WTC11 (cell line): ENCODE data around the gene RIBC1. TPM values are rescaled to one million over a fixed set of nuclear protein-coding genes. Genes with fewer than 3 reads are reported as not detected.

ENCODE experiments used
- ATAC-seq: fragments of 200-7000 bp; cut with Tn5 transposase; 2 replicates; pipeline ENCODE4 v1.10.0; 2021; ENCODE audit warnings: mild to moderate bottlenecking, moderate library complexity
- Bru-seq: library from RNA; stranded (reverse); fragments of 400-500 nt; gene quantifications from one replicate; lab custom pipeline; 2021; lab: Mats Ljungman, UMichigan
- CTCF ChIA-PET: fragments of 300-600 bp; sonication (Branson Sonifier 250); formaldehyde crosslinking; loops from one replicate; lab custom pipeline; 2021; ENCODE audit warnings: antibody characterized with exemption; lab: Charles Lee
- POLR2A ChIA-PET: fragments of 350-600 bp; sonication (Branson Sonifier 250); formaldehyde crosslinking; loops from one replicate; lab custom pipeline; 2021; ENCODE audit warnings: antibody characterized with exemption; lab: Charles Lee
- DNase-seq: peaks from one replicate; pipeline ENCODE4 v3.0.0; 2021; ENCODE audit warnings: low spot score
- H3K27ac Mint-ChIP-seq: 2 replicates; pipeline ENCODE4 v1.8.0; 2021; ENCODE audit warnings: mixed read lengths
- H3K27me3 Mint-ChIP-seq: 2 replicates; pipeline ENCODE4 v1.8.0; 2021; ENCODE audit warnings: low read depth, mild to moderate bottlenecking, moderate library complexity, mixed read lengths
- H3K36me3 Mint-ChIP-seq: 2 replicates; pipeline ENCODE4 v1.8.0; 2021; ENCODE audit warnings: mixed read lengths
- H3K4me1 Mint-ChIP-seq: 2 replicates; pipeline ENCODE4 v1.8.0; 2022; ENCODE audit warnings: mixed read lengths
- H3K4me3 Mint-ChIP-seq: 2 replicates; pipeline ENCODE4 v1.8.0; 2021; ENCODE audit warnings: mild to moderate bottlenecking, moderate library complexity, mixed read lengths
- H3K9me3 Mint-ChIP-seq: 2 replicates; pipeline ENCODE4 v1.8.0; 2021; ENCODE audit warnings: mixed read lengths
- CREB1 ChIP-seq: sonication (generic); formaldehyde crosslinking; IDR thresholded peaks from 2 replicates; pipeline ENCODE4 v1.8.0; 2023; ENCODE audit warnings: mild to moderate bottlenecking, missing genetic modification reagents
- E2F1 ChIP-seq: sonication (generic); formaldehyde crosslinking; IDR thresholded peaks from 2 replicates; pipeline ENCODE4 v1.8.0; 2022; ENCODE audit warnings: mild to moderate bottlenecking, missing genetic modification reagents
- EMX1 ChIP-seq: fragments of 250-450 bp; sonication (Bioruptor Pico); IDR thresholded peaks from 2 replicates; pipeline ENCODE4 v1.8.0; 2021; ENCODE audit warnings: mild to moderate bottlenecking
- FOXK1 ChIP-seq: sonication (generic); formaldehyde crosslinking; IDR thresholded peaks from 2 replicates; pipeline ENCODE4 v1.8.0; 2022; ENCODE audit warnings: mild to moderate bottlenecking, moderate library complexity, missing genetic modification reagents
- JUN ChIP-seq: sonication (generic); formaldehyde crosslinking; IDR thresholded peaks from 2 replicates; pipeline ENCODE4 v1.8.0; 2023; ENCODE audit warnings: mild to moderate bottlenecking, missing genetic modification reagents
- KAT7 ChIP-seq: sonication (generic); formaldehyde crosslinking; IDR thresholded peaks from 2 replicates; pipeline ENCODE4 v1.8.1; 2023; ENCODE audit warnings: missing genetic modification reagents, mild to moderate bottlenecking, borderline replicate concordance
- NFYB ChIP-seq: sonication (generic); formaldehyde crosslinking; conservative IDR thresholded peaks from 2 replicates; pipeline ENCODE4 v1.8.0; 2022; ENCODE audit warnings: low read depth, missing genetic modification reagents
- NR1H2 ChIP-seq: sonication (generic); formaldehyde crosslinking; IDR thresholded peaks from 2 replicates; pipeline ENCODE4 v1.9.0; 2021; ENCODE audit warnings: mild to moderate bottlenecking, moderate library complexity, missing genetic modification reagents
- OVOL2 ChIP-seq: fragments of 250-450 bp; sonication (Bioruptor Pico); IDR thresholded peaks from 2 replicates; pipeline ENCODE4 v1.9.0; 2021; ENCODE audit warnings: mild to moderate bottlenecking, borderline replicate concordance
- PRRX2 ChIP-seq: fragments of 250-450 bp; sonication (Bioruptor Pico); IDR thresholded peaks from 2 replicates; pipeline ENCODE4 v1.8.0; 2021; ENCODE audit warnings: mild to moderate bottlenecking
- SMAD4 ChIP-seq: sonication (generic); formaldehyde crosslinking; IDR thresholded peaks from 2 replicates; pipeline ENCODE4 v1.8.0; 2022; ENCODE audit warnings: mild to moderate bottlenecking, missing genetic modification reagents
- SOX15 ChIP-seq: fragments of 250-450 bp; sonication (Bioruptor Pico); IDR thresholded peaks from 2 replicates; pipeline ENCODE4 v1.9.0; 2021; ENCODE audit warnings: mild to moderate bottlenecking
- TCF7 ChIP-seq: sonication (generic); formaldehyde crosslinking; IDR thresholded peaks from 2 replicates; pipeline ENCODE4 v1.8.0; 2022; ENCODE audit warnings: mild to moderate bottlenecking, low read depth, missing genetic modification reagents, moderate library complexity
- TEAD1 ChIP-seq: sonication (generic); formaldehyde crosslinking; IDR thresholded peaks from 2 replicates; pipeline ENCODE4 v1.8.0; 2022; ENCODE audit warnings: mild to moderate bottlenecking, missing genetic modification reagents
- ZNF232 ChIP-seq: sonication (generic); formaldehyde crosslinking; IDR thresholded peaks from 2 replicates; pipeline ENCODE4 v1.8.0; 2022; ENCODE audit warnings: mild to moderate bottlenecking, missing genetic modification reagents
- ZNF317 ChIP-seq: sonication (generic); formaldehyde crosslinking; IDR thresholded peaks from 2 replicates; pipeline ENCODE4 v1.8.1; 2023; ENCODE audit warnings: low read depth, mild to moderate bottlenecking, moderate library complexity, missing genetic modification reagents, borderline replicate concordance
- ZNF396 ChIP-seq: fragments of 250-450 bp; sonication (Bioruptor Pico); IDR thresholded peaks from 2 replicates; pipeline ENCODE4 v1.8.0; 2021; ENCODE audit warnings: mild to moderate bottlenecking, moderate library complexity, borderline replicate concordance
- ZNF416 ChIP-seq: fragments of 250-450 bp; sonication (Bioruptor Pico); IDR thresholded peaks from 2 replicates; pipeline ENCODE4 v1.9.0; 2021; ENCODE audit warnings: mild to moderate bottlenecking, inconsistent platforms
- long read RNA-seq, 3 experiments: library from RNA in 1 of 3; library from capped mRNA in 1 of 3; library from polyadenylated mRNA in 1 of 3; unstranded in 2 of 3; stranded (forward) in 1 of 3; transcript quantifications; one replicate each; pipeline ENCODE4 v2.0.0, GENCODE V29; 2021
- total RNA-seq: library from RNA; stranded (reverse); gene quantifications from 3 replicates; pipeline ENCODE4 v1.2.3, GENCODE V29; 2021
- TF ChIP-seq, protein P1 (sequence below): fragments of 250-450 bp; sonication (Bioruptor Pico); IDR thresholded peaks from 2 replicates; pipeline ENCODE4 v1.9.0; 2021; ENCODE audit warnings: mild to moderate bottlenecking, borderline replicate concordance
- TF ChIP-seq, protein P2 (sequence below): sonication (generic); formaldehyde crosslinking; conservative IDR thresholded peaks from 2 replicates; pipeline ENCODE4 v1.8.1; 2023; ENCODE audit warnings: mild to moderate bottlenecking, low read depth, missing genetic modification reagents, moderate library complexity

RIBC1 gene
- total RNA-seq (0.94 to 1.1 TPM (median 1.1 TPM) in 3 replicates), Bru-seq, nascent RNA (percentile 34 among the genes with signal in this experiment)
- long read RNA-seq, experiment 1: 0 reads
- long read RNA-seq, experiment 2, partial matches to known transcripts: 0 of 1 reads
- long read RNA-seq, experiment 2, other reads (novel, unspliced or antisense): 1 of 1 reads
- long read RNA-seq, experiment 3, partial matches to known transcripts: 0 of 2 reads
- long read RNA-seq, experiment 3, other reads (novel, unspliced or antisense): 2 of 2 reads

- ATAC-seq (peak; percentile 68), DNase-seq (no peak)
- TF ChIP-seq FOXK1 (no peak), E2F1 (CRISPR knock-in tag) (no peak), JUN (CRISPR knock-in tag) (no peak), ZNF232 (CRISPR knock-in tag) (no peak), ZNF416 (CRISPR knock-in tag) (no peak), CREB1 (no peak), SMAD4 (CRISPR knock-in tag) (no peak), SOX15 (CRISPR knock-in tag) (no peak), ZNF396 (CRISPR knock-in tag) (no peak), OVOL2 (CRISPR knock-in tag) (no peak), ZNF317 (CRISPR knock-in tag) (no peak)
- TF ChIP-seq, protein P1, sequence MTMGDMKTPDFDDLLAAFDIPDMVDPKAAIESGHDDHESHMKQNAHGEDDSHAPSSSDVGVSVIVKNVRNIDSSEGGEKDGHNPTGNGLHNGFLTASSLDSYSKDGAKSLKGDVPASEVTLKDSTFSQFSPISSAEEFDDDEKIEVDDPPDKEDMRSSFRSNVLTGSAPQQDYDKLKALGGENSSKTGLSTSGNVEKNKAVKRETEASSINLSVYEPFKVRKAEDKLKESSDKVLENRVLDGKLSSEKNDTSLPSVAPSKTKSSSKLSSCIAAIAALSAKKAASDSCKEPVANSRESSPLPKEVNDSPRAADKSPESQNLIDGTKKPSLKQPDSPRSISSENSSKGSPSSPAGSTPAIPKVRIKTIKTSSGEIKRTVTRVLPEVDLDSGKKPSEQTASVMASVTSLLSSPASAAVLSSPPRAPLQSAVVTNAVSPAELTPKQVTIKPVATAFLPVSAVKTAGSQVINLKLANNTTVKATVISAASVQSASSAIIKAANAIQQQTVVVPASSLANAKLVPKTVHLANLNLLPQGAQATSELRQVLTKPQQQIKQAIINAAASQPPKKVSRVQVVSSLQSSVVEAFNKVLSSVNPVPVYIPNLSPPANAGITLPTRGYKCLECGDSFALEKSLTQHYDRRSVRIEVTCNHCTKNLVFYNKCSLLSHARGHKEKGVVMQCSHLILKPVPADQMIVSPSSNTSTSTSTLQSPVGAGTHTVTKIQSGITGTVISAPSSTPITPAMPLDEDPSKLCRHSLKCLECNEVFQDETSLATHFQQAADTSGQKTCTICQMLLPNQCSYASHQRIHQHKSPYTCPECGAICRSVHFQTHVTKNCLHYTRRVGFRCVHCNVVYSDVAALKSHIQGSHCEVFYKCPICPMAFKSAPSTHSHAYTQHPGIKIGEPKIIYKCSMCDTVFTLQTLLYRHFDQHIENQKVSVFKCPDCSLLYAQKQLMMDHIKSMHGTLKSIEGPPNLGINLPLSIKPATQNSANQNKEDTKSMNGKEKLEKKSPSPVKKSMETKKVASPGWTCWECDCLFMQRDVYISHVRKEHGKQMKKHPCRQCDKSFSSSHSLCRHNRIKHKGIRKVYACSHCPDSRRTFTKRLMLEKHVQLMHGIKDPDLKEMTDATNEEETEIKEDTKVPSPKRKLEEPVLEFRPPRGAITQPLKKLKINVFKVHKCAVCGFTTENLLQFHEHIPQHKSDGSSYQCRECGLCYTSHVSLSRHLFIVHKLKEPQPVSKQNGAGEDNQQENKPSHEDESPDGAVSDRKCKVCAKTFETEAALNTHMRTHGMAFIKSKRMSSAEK (CRISPR knock-in tag): no peak
- POLR2A ChIA-PET: interaction anchor here (1.1 to 2.1 kb wide), 6 partner anchors 14 to 197 kb away, joined by 3 to 15 read pairs (median 6); partner anchors contain the start of gene KDM5C
- Mint-ChIP-seq H3K4me1 (peaks cover 14% of the 10 kb centered on the region), H3K27ac (peak within 1 kb of the TSS; percentile 100), H3K9me3 (no peaks in the 10 kb centered on the region), H3K4me3 (peak within 1 kb of the TSS; percentile 96), H3K27me3 (no peaks in the 10 kb centered on the region), H3K36me3 (0 out of 2 replicates have a peak, but pooled peaks cover 4% of the 10 kb centered on the region)
- CTCF ChIA-PET: interaction anchor here (1.2 to 2.8 kb wide), 11 partner anchors 14 to 199 kb away, joined by 3 to 21 read pairs (median 7); no protein-coding TSS in a partner anchor
These were observed at the start of gene RIBC1 for GRCh38 chrX:53422861-53423306. Gene RIBC1, plus strand, starts transcription at chrX:53422873. Its CDS starts 3,404 bp downstream, at chrX:53426277.

- Mint-ChIP-seq H3K27me3 (no peaks in the 10 kb centered on the region; the same call in 1 of the 2 replicates), H3K36me3 (peaks cover 2% of the 10 kb centered on the region), H3K4me3 (no peak overlapping the region), H3K27ac (no peak overlapping the region), H3K4me1 (no peaks in the 10 kb centered on the region), H3K9me3 (peaks cover 5% of the 10 kb centered on the region; the same call in 1 of the 2 replicates)
- ChIA-PET POLR2A (no interaction called here), CTCF (interaction anchor here (1.9 kb wide), 1 partner anchor 55 kb away, joined by 15 read pairs; no protein-coding TSS in a partner anchor)
- DNase-seq: no peak
- no peak for ATAC-seq
- TF ChIP-seq PRRX2 (CRISPR knock-in tag): no peak
- TF ChIP-seq EMX1 (CRISPR knock-in tag): no peak
- TF ChIP-seq TEAD1: no peak
- no peak for TF ChIP-seq KAT7 (CRISPR knock-in tag)
These were observed 49.4 kb upstream of the RIBC1 start for GRCh38 chrX:53373307-53373706.

- H3K9me3 Mint-ChIP-seq: no peaks in the 10 kb centered on the region; the same call in 1 of the 2 replicates
- no peaks in the 10 kb centered on the region for H3K4me1 Mint-ChIP-seq
- no peaks in the 10 kb centered on the region; the same call in 1 of the 2 replicates for H3K27me3 Mint-ChIP-seq
- H3K36me3 Mint-ChIP-seq: peaks cover 4% of the 10 kb centered on the region
- POLR2A ChIA-PET: no interaction called here
- no peak overlapping the region for H3K4me3 Mint-ChIP-seq
- DNase-seq: no peak
- CTCF ChIA-PET: interaction anchor here (0.5 to 1.9 kb wide), 6 partner anchors 29 to 183 kb away, joined by 3 to 15 read pairs (median 3); no protein-coding TSS in a partner anchor
- no peak overlapping the region for H3K27ac Mint-ChIP-seq
- no peak for ATAC-seq
- TF ChIP-seq NFYB: no peak
- TF ChIP-seq TCF7: no peak
- TF ChIP-seq, protein P2, sequence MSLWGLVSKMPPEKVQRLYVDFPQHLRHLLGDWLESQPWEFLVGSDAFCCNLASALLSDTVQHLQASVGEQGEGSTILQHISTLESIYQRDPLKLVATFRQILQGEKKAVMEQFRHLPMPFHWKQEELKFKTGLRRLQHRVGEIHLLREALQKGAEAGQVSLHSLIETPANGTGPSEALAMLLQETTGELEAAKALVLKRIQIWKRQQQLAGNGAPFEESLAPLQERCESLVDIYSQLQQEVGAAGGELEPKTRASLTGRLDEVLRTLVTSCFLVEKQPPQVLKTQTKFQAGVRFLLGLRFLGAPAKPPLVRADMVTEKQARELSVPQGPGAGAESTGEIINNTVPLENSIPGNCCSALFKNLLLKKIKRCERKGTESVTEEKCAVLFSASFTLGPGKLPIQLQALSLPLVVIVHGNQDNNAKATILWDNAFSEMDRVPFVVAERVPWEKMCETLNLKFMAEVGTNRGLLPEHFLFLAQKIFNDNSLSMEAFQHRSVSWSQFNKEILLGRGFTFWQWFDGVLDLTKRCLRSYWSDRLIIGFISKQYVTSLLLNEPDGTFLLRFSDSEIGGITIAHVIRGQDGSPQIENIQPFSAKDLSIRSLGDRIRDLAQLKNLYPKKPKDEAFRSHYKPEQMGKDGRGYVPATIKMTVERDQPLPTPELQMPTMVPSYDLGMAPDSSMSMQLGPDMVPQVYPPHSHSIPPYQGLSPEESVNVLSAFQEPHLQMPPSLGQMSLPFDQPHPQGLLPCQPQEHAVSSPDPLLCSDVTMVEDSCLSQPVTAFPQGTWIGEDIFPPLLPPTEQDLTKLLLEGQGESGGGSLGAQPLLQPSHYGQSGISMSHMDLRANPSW: no peak
- TF ChIP-seq NR1H2 (CRISPR knock-in tag): no peak
These were observed 48.4 kb upstream of the RIBC1 start for GRCh38 chrX:53374222-53374820.
